Osteocyte (in vitro differentiated cells): ENCODE data around the gene PSMA2. TPM values are rescaled to one million over a fixed set of nuclear protein-coding genes. Genes with fewer than 3 reads are reported as not detected.

ENCODE experiments used
- DNase-seq: peaks from one replicate; pipeline ENCODE4 v3.0.0; 2021; ENCODE audit warnings: mixed read lengths; ENCODE audit not compliant: unreplicated experiment; ENCODE audit errors: extremely low spot score
- H3K27ac Mint-ChIP-seq: one replicate; pipeline ENCODE4 v1.8.0; 2021; ENCODE audit warnings: mild to moderate bottlenecking, mixed read lengths; ENCODE audit not compliant: unreplicated experiment
- H3K27me3 Mint-ChIP-seq: one replicate; pipeline ENCODE4 v1.8.0; 2021; ENCODE audit warnings: mixed read lengths; ENCODE audit not compliant: unreplicated experiment
- H3K36me3 Mint-ChIP-seq: one replicate; pipeline ENCODE4 v1.8.0; 2021; ENCODE audit warnings: mixed read lengths; ENCODE audit not compliant: unreplicated experiment
- H3K4me1 Mint-ChIP-seq: one replicate; pipeline ENCODE4 v1.8.0; 2021; ENCODE audit warnings: mixed read lengths; ENCODE audit not compliant: unreplicated experiment
- H3K4me3 Mint-ChIP-seq: one replicate; pipeline ENCODE4 v1.8.0; 2021; ENCODE audit warnings: mild to moderate bottlenecking, moderate library complexity, mixed read lengths; ENCODE audit not compliant: unreplicated experiment
- H3K9me3 Mint-ChIP-seq: one replicate; pipeline ENCODE4 v1.8.0; 2021; ENCODE audit warnings: mixed read lengths; ENCODE audit not compliant: unreplicated experiment
- CTCF ChIP-seq: fragments of 200-600 bp; sonication (generic); IDR thresholded peaks from 2 replicates; pipeline ENCODE4 v1.5.0; 2021; ENCODE audit warnings: antibody characterized with exemption, mild to moderate bottlenecking, moderate library complexity
- total RNA-seq: library from RNA; stranded (reverse); gene quantifications from 2 replicates; pipeline ENCODE4 v1.2.1, GENCODE V29; 2021

PSMA2 gene
- total RNA-seq, 1 donor from 2014 or later, result 65.0 TPM

- no peaks in the 10 kb centered on the region for H3K9me3 Mint-ChIP-seq
- peaks cover 22% of the 10 kb centered on the region for H3K4me1 Mint-ChIP-seq
Measured at GRCh38 chr7:42926204-42926603, 5.8 kb downstream of the PSMA2 start.

GRCh38 chr7:42925630-42926029 lies 6.3 kb downstream of the PSMA2 start:
- H3K4me1 Mint-ChIP-seq, result peaks cover 16% of the 10 kb centered on the region
- no peak overlapping the region for H3K4me3 Mint-ChIP-seq
- no peaks in the 10 kb centered on the region for H3K9me3 Mint-ChIP-seq
- no peak overlapping the region for H3K27ac Mint-ChIP-seq
- TF ChIP-seq CTCF, result no peak
- DNase-seq, result no peak
- H3K27me3 Mint-ChIP-seq, result no peaks in the 10 kb centered on the region
- peaks cover 47% of the 10 kb centered on the region for H3K36me3 Mint-ChIP-seq

More at GRCh38 chr7:42926204-42926603, 5.8 kb downstream of the PSMA2 start:
- DNase-seq, result no peak
- H3K4me3 Mint-ChIP-seq, result no peak overlapping the region
- no peak overlapping the region for H3K27ac Mint-ChIP-seq
- H3K36me3 Mint-ChIP-seq, result peaks cover 41% of the 10 kb centered on the region
- H3K27me3 Mint-ChIP-seq, result no peaks in the 10 kb centered on the region
- TF ChIP-seq CTCF, result no peak

GRCh38 chr7:42924223-42924838 lies 7.6 kb downstream of the PSMA2 start:
- Mint-ChIP-seq H3K4me3 (no peak overlapping the region), H3K36me3 (peaks cover 60% of the 10 kb centered on the region), H3K9me3 (no peaks in the 10 kb centered on the region), H3K27me3 (no peaks in the 10 kb centered on the region), H3K4me1 (peaks cover 4% of the 10 kb centered on the region), H3K27ac (no peak overlapping the region)
- no peak for DNase-seq
- no peak for TF ChIP-seq CTCF

GRCh38 chr7:42922017-42922753 lies 9.8 kb downstream of the PSMA2 start:
- Mint-ChIP-seq H3K27me3 (no peaks in the 10 kb centered on the region), H3K36me3 (peaks cover 70% of the 10 kb centered on the region), H3K4me3 (no peak overlapping the region), H3K27ac (no peak overlapping the region), H3K9me3 (no peaks in the 10 kb centered on the region), H3K4me1 (no peaks in the 10 kb centered on the region)
- DNase-seq, result no peak
- no peak for TF ChIP-seq CTCF

GRCh38 chr7:42915356-42915755 lies 16.6 kb downstream of the PSMA2 start:
- Mint-ChIP-seq H3K36me3 (peaks cover 41% of the 10 kb centered on the region), H3K27me3 (no peaks in the 10 kb centered on the region), H3K4me1 (peaks cover 19% of the 10 kb centered on the region), H3K4me3 (no peak overlapping the region), H3K9me3 (no peaks in the 10 kb centered on the region), H3K27ac (no peak overlapping the region)
- no peak for DNase-seq
- TF ChIP-seq CTCF, result no peak
